OCI-LY3 (cell line): Measurements from ENCODE around the gene GPR142.

Source experiments
- EZH2phosphoT487 ChIP-seq: fragments of 200-600 bp; shearing (Covaris generic); IDR thresholded peaks from 2 replicates; pipeline ENCODE4 v1.6.1; 2018; ENCODE audit warnings: antibody characterized with exemption, mixed run types, low read depth
- TF ChIP-seq, protein P1 (sequence below): fragments of 200-600, 300-600 bp; sonication (generic); IDR thresholded peaks from 2 replicates; pipeline ENCODE4 v1.5.1; 2014; ENCODE audit warnings: antibody characterized with exemption, low read length, low read depth

DNA sequence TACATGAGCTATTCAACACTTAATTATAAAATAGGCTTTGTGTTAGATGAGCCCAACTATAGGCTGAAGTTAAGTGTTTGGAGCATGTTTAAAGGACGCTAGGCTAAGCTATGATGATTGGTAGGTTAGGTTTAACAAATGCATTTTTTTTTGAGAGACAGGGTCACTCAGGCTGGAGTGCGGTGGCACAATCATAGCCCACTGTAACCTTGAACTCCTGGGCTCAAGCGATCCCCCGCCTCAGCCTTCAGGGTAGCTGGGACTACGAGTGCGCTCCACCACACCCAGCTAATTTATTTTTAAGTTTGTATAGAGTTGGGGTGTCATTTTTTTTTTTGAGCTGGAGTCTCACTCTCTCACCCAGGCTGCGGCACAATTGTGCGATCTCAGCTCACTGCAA, 45.3 kb downstream of the GPR142 start:
- TF ChIP-seq, protein P1, sequence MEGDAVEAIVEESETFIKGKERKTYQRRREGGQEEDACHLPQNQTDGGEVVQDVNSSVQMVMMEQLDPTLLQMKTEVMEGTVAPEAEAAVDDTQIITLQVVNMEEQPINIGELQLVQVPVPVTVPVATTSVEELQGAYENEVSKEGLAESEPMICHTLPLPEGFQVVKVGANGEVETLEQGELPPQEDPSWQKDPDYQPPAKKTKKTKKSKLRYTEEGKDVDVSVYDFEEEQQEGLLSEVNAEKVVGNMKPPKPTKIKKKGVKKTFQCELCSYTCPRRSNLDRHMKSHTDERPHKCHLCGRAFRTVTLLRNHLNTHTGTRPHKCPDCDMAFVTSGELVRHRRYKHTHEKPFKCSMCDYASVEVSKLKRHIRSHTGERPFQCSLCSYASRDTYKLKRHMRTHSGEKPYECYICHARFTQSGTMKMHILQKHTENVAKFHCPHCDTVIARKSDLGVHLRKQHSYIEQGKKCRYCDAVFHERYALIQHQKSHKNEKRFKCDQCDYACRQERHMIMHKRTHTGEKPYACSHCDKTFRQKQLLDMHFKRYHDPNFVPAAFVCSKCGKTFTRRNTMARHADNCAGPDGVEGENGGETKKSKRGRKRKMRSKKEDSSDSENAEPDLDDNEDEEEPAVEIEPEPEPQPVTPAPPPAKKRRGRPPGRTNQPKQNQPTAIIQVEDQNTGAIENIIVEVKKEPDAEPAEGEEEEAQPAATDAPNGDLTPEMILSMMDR = no peak
- no peak for TF ChIP-seq EZH2phosphoT487
